ENCODE data around the gene ZNF839. TPM values are rescaled to one million over a fixed set of nuclear protein-coding genes. Genes with fewer than 3 reads are reported as not detected.
"Not testable (repeated sequence)": the region's sequence is repeated elsewhere in the genome, so short reads cannot be mapped to it uniquely, and the experiment has no call there.

Gene ZNF839
- total RNA-seq, 1 experiment from 2014 or later = 5.0 TPM

GRCh38 chr14:102314242-102315011 lies 5.1 kb upstream of the ZNF839 start:
- peak; percentile 68 for DNase-seq (ENCODE audit: low spot score)

GRCh38 chr14:102315121-102315520 lies 4.4 kb upstream of the ZNF839 start:
- DNase-seq (ENCODE audit: low spot score) = no peak

GRCh38 chr14:102316338-102316742 lies 3.2 kb upstream of the ZNF839 start:
- DNase-seq (ENCODE audit: low spot score) = peak; percentile 52

GRCh38 chr14:102316743-102317563 lies 2.6 kb upstream of the ZNF839 start:
- peak; percentile 89 for DNase-seq (ENCODE audit: low spot score)

- no peak for DNase-seq (ENCODE audit: low spot score)
These were observed 1.8 kb upstream of the ZNF839 start for GRCh38 chr14:102317564-102318248.

GRCh38 chr14:102318781-102319276 lies 717 bp upstream of the ZNF839 start:
- no peak for DNase-seq (ENCODE audit: low spot score)

- DNase-seq (ENCODE audit: low spot score) = no peak
These were observed 601 bp downstream of the ZNF839 start for GRCh38 chr14:102320033-102320660.

GRCh38 chr14:102320671-102321455 lies 1.3 kb downstream of the ZNF839 start:
- no peak for DNase-seq (ENCODE audit: low spot score)

GRCh38 chr14:102321456-102322422 lies 2.2 kb downstream of the ZNF839 start:
- DNase-seq (ENCODE audit: low spot score) = no peak

- DNase-seq (ENCODE audit: low spot score) = peak; percentile 76
These were observed 3.6 kb downstream of the ZNF839 start for GRCh38 chr14:102323102-102323501.

GRCh38 chr14:102325791-102326345 lies 6.3 kb downstream of the ZNF839 start:
- no peak for DNase-seq (ENCODE audit: low spot score)

- no peak for DNase-seq (ENCODE audit: low spot score)
These were observed 7.0 kb downstream of the ZNF839 start for GRCh38 chr14:102326583-102326982.

- not testable (repeated sequence) for DNase-seq (ENCODE audit: low spot score)
These were observed 9.8 kb downstream of the ZNF839 start for GRCh38 chr14:102329381-102329780.

- DNase-seq (ENCODE audit: low spot score) = no peak
These were observed 11.3 kb downstream of the ZNF839 start for GRCh38 chr14:102330806-102331205.

- DNase-seq (ENCODE audit: low spot score) = no peak
These were observed 13.8 kb downstream of the ZNF839 start for GRCh38 chr14:102333390-102333789.

GRCh38 chr14:102333795-102334705 lies 14.5 kb downstream of the ZNF839 start:
- DNase-seq (ENCODE audit: low spot score) = no peak

- no peak for DNase-seq (ENCODE audit: low spot score)
These were observed 15.6 kb downstream of the ZNF839 start for GRCh38 chr14:102335163-102335562.

- DNase-seq (ENCODE audit: low spot score) = no peak
These were observed 19.2 kb downstream of the ZNF839 start for GRCh38 chr14:102338724-102339123.

Data from H4 (cell line).